OCI-LY3 (cell line): ENCODE results near the gene SWSAP1.

Experiments
- CTCF ChIP-seq: fragments of 200-600, 300-600 bp; sonication (generic); IDR thresholded peaks from 2 replicates; pipeline ENCODE4 v1.5.1; 2014; ENCODE audit warnings: antibody characterized with exemption, low read length, low read depth
- EZH2phosphoT487 ChIP-seq: fragments of 200-600 bp; shearing (Covaris generic); IDR thresholded peaks from 2 replicates; pipeline ENCODE4 v1.6.1; 2018; ENCODE audit warnings: antibody characterized with exemption, mixed run types, low read depth

GRCh38 chr19:11373885-11374432 lies 507 bp upstream of the SWSAP1 start:
- TF ChIP-seq CTCF (no peak), EZH2phosphoT487 (no peak)
